NCI-H128 (cell line): ENCODE measurements around the gene IL17D.
"Not testable (repeated sequence)": the region's sequence is repeated elsewhere in the genome, so short reads cannot be mapped to it uniquely, and the experiment has no call there.

Experiments
- DNase-seq: peaks from one replicate; lab custom pipeline; 2025; ENCODE audit not compliant: unreplicated experiment; lab: John Stamatoyannopoulos, UW

IL17D gene

GRCh38 chr13:20702915-20703779 lies at the start of gene IL17D:
Gene IL17D, plus strand, starts transcription at chr13:20703699. Its CDS starts 303 bp downstream, at chr13:20704002.
- no peak for DNase-seq

- DNase-seq = no peak
Observed at GRCh38 chr13:20654156-20654555, 49.3 kb upstream of the IL17D start.

DNA sequence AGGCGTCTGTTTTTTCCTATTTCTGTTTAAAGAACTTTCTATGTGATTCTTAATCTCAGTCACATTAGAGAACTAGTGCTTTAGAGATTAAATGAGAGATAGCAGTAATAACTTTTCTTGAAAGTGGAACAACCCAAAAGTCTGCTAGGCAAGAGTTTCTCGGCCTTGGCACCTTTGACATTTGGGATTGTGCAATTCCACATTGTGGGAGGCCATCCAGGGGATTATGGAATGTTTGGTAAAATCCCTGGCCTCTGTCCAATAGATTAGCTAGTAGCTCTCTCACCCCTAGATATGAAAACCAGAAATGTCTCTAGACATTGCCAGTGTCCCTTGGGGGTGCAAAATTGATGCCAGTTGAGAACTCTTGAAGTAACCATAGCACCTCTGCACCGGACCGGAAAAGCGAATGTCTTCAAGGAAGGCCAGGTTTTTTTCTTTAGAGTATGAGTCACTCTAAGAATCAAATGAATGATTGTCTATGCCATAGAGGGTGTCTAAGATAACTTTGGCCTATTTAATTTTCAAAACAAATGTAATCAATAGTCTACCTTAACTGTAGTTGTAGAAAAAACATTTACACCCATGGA lies 45.0 kb upstream of the IL17D start:
- no peak for DNase-seq

GRCh38 chr13:20664351-20664750 lies 39.1 kb upstream of the IL17D start:
- no peak for DNase-seq

- no peak for DNase-seq
Observed at GRCh38 chr13:20666948-20667347, 36.6 kb upstream of the IL17D start.

GRCh38 chr13:20667857-20668437 lies 35.6 kb upstream of the IL17D start:
- no peak for DNase-seq

DNA sequence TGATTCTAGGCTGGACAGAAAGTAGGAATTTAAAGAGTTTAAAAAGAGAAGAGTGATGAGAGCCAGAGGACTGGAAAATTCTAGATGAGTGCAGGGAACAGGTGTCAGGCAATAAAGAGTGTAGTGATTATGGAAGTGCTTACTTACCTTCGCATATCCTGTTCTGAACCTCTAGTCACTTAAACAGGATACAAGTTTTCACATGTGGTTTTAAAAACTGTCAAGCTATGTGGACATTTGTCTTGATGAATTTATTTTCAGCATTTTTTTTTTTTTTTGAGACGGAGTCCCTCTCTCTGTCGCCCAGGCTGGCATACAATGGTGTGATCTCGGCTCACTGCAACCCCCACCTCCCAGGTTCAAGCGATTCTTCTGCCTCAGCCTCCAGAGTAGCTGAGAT lies 34.3 kb upstream of the IL17D start:
- DNase-seq = no peak

DNA sequence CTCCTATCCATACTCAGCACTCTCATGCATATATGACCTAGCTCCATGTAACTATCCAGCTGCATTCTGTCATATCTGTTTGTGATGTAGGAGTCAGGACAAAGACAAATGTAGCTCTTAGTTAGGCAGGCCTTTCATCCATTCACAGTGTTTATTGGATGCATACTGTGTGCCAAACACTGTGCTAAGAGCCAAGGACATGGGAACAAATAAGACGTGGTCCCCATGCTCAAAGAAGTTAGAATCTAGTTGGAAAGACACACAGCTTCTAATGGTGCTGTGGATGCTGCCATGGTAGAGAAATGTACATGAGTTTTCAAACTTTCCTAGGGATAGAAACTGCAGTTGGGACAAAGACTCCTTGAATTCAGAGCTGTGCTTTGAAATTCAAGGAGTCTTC lies 31.7 kb upstream of the IL17D start:
- DNase-seq = no peak

GRCh38 chr13:20672772-20673171 lies 30.7 kb upstream of the IL17D start:
- no peak for DNase-seq

DNA sequence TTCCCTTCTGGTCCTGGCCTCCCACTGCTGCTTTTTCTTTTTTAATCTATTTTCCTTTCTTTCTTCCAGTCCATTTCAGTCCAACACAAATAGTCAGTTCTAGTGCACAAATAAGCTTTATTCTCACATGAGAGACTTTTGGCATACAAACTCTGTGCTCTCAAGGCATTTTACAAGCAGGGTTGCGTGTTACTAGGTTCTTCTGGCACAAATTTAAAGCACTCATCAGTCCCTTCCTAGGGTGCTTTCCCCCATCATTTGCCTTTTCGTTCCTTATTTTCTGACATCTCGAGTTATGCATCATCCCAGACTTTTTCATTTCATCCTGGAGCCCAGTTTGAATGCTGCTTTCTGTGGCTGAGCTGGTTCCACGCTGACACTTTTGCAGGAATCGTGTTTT lies 29.8 kb upstream of the IL17D start:
- DNase-seq = no peak

GRCh38 chr13:20676213-20676612 lies 27.3 kb upstream of the IL17D start:
- DNase-seq = no peak

DNA sequence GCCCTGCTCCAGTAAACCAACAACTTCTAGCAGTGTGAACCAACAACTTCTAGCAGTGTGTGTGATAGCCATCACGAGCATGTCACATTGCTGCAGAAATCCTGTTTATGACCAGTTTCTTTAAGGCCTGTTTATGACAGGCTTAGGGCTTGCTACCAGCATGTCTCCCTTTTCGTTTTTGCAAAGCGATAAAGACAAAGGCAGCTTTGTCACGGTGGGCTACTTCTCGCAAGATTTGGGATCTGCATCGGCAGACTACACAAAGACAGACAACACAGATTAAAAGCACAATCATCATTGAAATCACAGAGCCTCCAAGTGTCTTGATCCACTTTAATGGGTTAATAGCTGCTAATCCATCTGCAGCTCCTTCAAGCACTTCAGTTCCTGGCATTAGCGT lies 24.9 kb upstream of the IL17D start:
- DNase-seq = not testable (repeated sequence)

DNA sequence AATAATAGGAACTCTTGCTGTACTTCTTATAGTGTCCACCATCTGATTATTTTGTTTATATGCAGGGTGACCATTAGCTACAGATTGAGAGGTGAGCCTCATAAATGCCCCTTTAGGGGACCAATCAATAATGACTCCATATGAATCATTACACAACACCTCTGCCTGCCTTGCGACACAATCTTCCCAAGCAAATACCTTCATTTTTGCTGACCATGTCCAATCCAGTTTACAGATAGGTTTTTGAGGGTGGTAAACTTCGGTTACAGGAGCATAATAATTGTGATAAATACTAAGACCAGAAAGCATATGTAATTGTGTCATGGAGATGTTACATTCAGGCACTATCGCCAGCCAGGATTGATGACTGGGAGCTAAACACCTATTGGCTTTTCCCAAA lies 23.6 kb upstream of the IL17D start:
- DNase-seq = no peak

DNA sequence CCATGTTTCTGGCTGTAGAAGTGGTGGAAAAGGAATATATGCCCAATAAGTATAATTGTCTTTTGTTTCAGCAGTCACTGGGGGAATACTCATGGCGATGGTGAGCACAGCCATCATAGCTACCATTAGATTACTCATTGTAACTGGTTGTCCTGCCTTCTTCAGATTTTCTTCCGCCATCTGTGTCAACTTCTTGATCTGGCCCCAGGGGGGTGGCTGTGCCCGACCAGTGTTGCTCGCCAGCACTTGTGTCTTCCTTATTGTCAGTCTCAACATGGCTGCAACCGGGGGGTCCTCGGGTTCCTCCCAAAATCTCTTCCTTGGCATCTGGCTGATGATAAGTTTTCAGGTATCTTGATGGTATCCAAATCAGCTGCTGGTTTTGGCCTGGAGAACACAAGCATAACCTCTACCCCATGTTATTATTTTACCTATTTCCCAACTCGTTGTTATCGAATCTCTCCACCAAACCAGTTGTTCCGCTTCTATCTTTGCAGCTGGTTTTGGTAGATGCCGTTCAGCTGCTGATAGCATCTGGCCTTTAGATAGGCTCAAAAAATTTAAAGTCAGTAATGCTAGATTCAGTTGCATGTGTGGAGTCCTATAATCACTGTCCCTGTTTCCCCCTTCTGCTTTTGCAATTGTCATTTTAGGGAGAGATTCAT lies 23.0 kb upstream of the IL17D start:
- DNase-seq = no peak

GRCh38 chr13:20681481-20681880 lies 22.0 kb upstream of the IL17D start:
- not testable (repeated sequence) for DNase-seq

DNA sequence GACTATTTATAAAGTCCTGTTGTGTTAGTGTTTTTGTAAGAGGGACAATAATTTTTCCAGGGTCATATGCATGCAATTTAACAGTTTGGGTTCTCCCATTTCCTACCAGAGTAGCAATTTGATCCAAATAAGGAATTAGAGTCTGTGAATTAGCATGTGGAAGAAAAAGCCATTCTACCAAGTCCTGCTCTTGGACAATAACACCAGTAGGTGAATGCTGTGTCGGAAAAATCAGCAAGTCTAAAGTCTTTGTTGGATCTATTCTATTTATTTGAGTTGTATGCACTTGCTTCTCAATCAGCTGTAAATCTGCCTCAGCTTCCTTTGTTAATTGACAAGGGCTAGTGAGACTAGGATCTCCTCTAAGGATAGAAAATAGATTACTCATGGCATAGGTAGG lies 21.4 kb upstream of the IL17D start:
- no peak for DNase-seq

GRCh38 chr13:20684041-20684440 lies 19.5 kb upstream of the IL17D start:
- no peak for DNase-seq

DNA sequence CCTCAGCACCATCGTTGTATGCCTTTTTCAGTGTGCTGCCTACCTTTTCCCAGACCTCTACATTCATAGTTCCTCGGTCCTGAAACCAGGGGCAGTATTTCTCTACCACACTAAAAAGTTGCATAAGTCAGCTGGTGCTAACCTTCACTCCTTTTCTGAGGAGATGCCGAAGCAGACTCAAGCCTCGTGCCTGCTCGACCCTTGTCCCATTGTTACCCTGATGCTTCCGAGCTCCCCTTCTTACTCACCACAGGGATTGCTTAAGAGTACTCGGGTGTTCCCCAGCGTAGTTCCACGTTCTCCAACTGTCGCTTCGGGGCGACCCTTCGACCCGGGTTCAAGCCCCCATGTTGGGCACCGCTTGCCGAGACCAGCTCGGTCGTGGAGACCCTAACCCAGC lies 19.0 kb upstream of the IL17D start:
- DNase-seq = no peak

DNA sequence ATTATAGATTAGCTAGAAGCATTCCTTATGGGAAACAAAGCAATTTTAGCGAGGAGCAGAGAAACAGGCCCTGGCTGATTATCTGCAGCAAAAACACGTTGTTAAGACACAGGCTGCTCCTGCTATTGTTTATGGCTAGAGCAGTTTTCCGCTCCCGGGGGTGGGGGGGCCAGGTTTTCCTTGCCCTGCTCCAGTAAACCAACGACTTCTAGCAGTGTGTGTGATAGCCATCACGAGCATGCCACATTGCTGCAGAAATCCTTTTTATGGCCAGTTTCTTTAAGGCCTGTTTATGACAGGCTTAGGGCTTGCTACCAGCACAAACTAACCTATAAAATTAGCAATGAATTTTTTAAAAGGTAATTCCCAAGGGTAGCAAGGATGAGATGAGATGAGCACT lies 18.4 kb upstream of the IL17D start:
- DNase-seq = no peak

DNA sequence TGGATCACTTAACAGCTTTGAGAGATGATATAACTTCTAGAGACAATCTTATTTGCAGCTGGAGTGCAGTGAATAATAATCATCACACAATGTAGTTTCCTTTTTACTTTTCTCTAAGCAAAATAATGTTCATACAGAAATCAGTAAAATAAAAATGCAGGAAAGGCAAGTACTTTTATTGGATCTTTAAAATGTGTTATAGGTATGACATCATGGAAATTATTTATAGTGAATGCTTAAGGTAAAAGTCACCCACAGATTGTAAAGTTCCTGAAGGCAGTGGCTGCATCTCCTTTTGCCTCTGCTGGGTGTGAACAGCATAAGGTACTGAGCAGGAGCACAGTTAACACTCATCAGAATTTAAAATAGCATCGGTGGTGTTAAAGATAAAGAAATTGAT lies 17.3 kb upstream of the IL17D start:
- DNase-seq = no peak

DNA sequence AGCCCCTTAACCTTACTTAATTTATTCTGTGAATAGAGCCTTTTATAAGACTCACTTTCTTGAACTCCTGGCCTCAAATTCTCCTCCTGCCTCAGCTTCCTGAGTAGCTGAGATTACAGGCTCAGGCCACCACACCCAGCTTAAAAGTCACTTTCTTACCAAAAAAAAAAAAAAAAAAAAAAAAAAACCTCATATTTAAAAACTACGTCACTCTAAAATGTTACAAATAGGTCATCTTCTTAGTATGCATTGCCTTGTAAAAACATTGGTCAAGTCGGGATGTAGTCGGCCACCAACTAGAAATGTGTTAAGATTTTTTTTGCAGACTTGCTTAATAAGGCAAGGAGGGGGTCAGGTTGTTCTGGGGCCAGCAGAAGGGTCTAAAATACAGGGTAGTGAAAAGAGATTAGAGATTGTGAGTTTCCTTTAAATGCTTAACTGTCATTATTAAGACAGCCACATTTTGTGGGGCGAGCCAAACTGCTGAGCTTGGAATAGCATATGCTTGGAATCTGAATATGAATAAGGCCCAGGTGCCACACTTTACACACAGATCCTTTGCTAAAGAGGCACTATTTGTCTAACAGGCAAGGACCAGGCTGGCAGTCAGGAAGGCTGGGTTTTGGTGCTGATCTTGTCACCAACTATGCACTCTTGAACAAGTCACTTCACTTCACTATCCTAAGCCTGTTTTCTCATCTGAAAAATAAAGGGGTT lies 16.5 kb upstream of the IL17D start:
- no peak for DNase-seq
